ENCODE results near the gene G3BP2. TPM values are rescaled to one million over a fixed set of nuclear protein-coding genes. Genes with fewer than 3 reads are reported as not detected.
A peak's percentile ranks its signal among the peaks of the same experiment; 100 is the strongest.

The G3BP2 gene
- total and polyA plus RNA-seq, 8 donors = 7.8 to 51.0 (median 35.5) TPM

- Histone ChIP-seq H3K27me3 (no peaks in the 10 kb centered on the region), H3K4me1 (peaks cover 0 to 12% (median 4%) of the 10 kb centered on the region in 3 donors), H3K36me3 (no peaks in the 10 kb centered on the region), H3K9me3 (no peaks in the 10 kb centered on the region), H3K4me3 (no peak overlapping the region), H3K27ac (no peak overlapping the region)
- WGBS, 2 donors = 23 to 26% methylated on average over 4 of the region's 4 CpGs
- intact Hi-C loops (cut with DNase I) = no loop called here
- TF ChIP-seq CTCF (IDR thresholded peaks at IDR 0.05) = no peak
- peak in 1 of 6 donors; percentile 29 for DNase-seq
- ATAC-seq = peak; percentile 73 to 96 (median 90)
- FAIRE-seq = no peak
Observed at GRCh38 chr4:75715105-75715799, 42.0 kb upstream of the G3BP2 start.

DNA sequence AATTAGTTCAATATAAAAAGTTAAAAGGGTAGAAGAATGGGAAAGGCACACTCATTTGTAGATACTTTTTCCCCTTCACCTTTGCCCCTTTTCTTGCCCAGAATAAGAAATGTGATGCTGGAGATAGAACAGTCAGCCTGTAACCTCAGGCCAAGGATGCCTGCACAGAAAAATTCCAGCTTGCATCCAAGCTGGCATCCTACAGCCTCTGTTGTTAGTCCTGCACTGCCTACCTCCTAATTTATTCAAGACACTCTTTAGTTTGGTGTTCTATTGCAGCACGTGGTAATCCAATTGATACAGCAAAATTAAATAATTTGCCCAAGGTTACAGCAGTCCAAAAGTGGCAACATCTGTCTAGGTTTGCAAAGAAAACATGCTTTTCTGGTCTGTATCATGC is 41.5 kb upstream of the G3BP2 start:
- peaks cover 0 to 12% (median 4%) of the 10 kb centered on the region in 3 donors for H3K4me1 ChIP-seq
- TF ChIP-seq CTCF (IDR thresholded peaks at IDR 0.05) = no peak
- ATAC-seq (peak in 1 of 4 donors; percentile 22), DNase-seq (no peak), FAIRE-seq (no peak)
- no peaks in the 10 kb centered on the region for H3K36me3 ChIP-seq
- H3K27ac ChIP-seq = no peak overlapping the region
- intact Hi-C loops (cut with DNase I) = no loop called here
- no peaks in the 10 kb centered on the region for H3K27me3 ChIP-seq
- WGBS, 2 donors = 22 to 35% methylated on average over 1 of the region's 1 CpG
- H3K4me3 ChIP-seq = no peak overlapping the region
- H3K9me3 ChIP-seq = no peaks in the 10 kb centered on the region

- TF ChIP-seq CTCF (IDR thresholded peaks at IDR 0.05) = no peak
- H3K27me3 ChIP-seq = no peaks in the 10 kb centered on the region
- peaks cover 0 to 12% (median 4%) of the 10 kb centered on the region in 3 donors for H3K4me1 ChIP-seq
- no peaks in the 10 kb centered on the region for H3K9me3 ChIP-seq
- intact Hi-C loops (cut with DNase I) = no loop called here
- H3K36me3 ChIP-seq = no peaks in the 10 kb centered on the region
- DNase-seq (no peak), FAIRE-seq (no peak), ATAC-seq (no peak)
- H3K4me3 ChIP-seq = no peak overlapping the region
- H3K27ac ChIP-seq = no peak overlapping the region
- 89 to 94% methylated on average over 4 of the region's 4 CpGs for WGBS, 2 donors
Observed at GRCh38 chr4:75714011-75714410, 40.8 kb upstream of the G3BP2 start.

DNA sequence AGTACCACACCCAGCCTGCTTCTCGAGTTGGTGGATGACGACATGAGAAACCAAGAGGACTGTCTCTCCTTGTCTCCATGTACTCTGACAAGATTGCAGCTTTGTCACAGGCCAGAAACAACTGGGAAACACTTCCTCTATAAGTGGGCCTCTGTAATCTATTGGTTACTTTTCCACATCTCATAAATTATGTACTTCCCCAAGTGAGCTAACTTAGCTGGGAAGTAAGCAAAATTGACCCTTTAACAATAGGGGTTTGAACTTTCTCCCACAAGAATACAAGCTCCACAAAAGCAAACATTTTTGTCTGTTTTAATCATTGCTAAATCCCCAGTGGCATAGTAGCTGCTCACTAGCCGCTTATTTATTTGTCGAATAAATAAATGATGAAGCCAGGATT is 37.0 kb upstream of the G3BP2 start:
- TF ChIP-seq CTCF (IDR thresholded peaks at IDR 0.05) = no peak
- no peak overlapping the region for H3K27ac ChIP-seq
- H3K36me3 ChIP-seq = no peaks in the 10 kb centered on the region
- intact Hi-C loops (cut with DNase I) = no loop called here
- H3K27me3 ChIP-seq = no peaks in the 10 kb centered on the region
- peaks cover 0 to 9% (median 4%) of the 10 kb centered on the region in 3 donors for H3K4me1 ChIP-seq
- H3K4me3 ChIP-seq = no peak overlapping the region
- 89 to 93% methylated on average over 4 of the region's 4 CpGs for WGBS, 2 donors
- FAIRE-seq (no peak), ATAC-seq (no peak), DNase-seq (no peak)
- no peaks in the 10 kb centered on the region for H3K9me3 ChIP-seq

DNA sequence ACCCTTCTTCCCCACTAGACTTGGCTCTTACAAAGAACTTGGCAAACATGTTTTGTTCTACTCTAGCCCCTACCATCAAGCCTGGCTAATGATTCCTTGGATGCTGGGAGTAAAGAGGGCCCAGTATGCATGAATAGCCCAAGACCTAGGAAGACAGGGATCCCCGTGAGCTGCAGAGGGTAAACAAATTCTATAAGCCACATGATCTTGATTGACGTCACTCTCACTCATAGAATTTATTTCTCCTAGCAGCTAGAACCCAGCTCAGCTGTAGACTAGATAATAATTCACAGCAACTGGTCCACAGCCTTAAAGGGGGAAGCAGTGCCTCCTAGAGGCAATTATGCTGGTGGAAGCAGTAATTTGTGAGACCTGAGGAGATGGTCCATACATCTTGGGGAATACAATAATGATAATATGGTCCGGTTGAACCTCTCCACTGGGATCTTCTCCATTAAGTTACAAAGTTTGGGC is 35.0 kb upstream of the G3BP2 start:
- no peaks in the 10 kb centered on the region for H3K27me3 ChIP-seq
- intact Hi-C loops (cut with DNase I) = no loop called here
- H3K4me1 ChIP-seq = no peaks in the 10 kb centered on the region
- H3K4me3 ChIP-seq = no peak overlapping the region
- TF ChIP-seq CTCF (IDR thresholded peaks at IDR 0.05) = no peak
- no peaks in the 10 kb centered on the region for H3K9me3 ChIP-seq
- no peak for FAIRE-seq
- WGBS, 2 donors = 59 to 63% methylated on average over 3 of the region's 3 CpGs
- H3K27ac ChIP-seq = no peak overlapping the region
- H3K36me3 ChIP-seq = no peaks in the 10 kb centered on the region
- ATAC-seq = peak in 3 of 4 donors; percentile 46 to 57 (median 56)
- no peak for DNase-seq
